WI38 (cell line): ENCODE results near the gene USP32.

Source experiments
- H3K4me3 ChIP-seq: 2 replicates; pipeline ENCODE4 v1.5.1; 2011; ENCODE audit warnings: low read depth, mild to moderate bottlenecking, control low read depth, low read length
- TF ChIP-seq, protein P1 (sequence below): IDR thresholded peaks from 2 replicates; pipeline ENCODE4 v1.5.1; 2012; ENCODE audit warnings: low read depth, mild to moderate bottlenecking, control low read depth, low read length

Gene USP32

DNA sequence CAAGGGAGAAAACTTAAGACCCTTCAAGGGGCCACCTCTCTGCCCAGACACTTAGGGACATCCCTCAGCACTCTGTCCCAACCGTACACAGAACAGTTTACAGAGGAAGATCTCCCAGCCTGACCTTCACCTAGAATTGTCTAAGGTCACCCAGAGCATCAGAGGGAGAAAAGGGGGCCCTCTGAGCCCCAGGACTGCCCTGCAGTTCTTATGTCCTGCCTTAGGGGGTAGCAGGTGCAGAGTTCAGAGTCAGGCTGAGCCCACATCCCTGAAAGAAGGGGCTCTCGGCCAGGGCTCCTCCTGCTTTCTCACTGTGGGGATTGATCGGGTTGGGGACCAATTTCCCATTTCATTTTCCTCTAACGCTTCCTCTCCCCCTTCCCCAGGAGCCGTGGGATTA lies 226.7 kb downstream of the USP32 start:
- TF ChIP-seq, protein P1, sequence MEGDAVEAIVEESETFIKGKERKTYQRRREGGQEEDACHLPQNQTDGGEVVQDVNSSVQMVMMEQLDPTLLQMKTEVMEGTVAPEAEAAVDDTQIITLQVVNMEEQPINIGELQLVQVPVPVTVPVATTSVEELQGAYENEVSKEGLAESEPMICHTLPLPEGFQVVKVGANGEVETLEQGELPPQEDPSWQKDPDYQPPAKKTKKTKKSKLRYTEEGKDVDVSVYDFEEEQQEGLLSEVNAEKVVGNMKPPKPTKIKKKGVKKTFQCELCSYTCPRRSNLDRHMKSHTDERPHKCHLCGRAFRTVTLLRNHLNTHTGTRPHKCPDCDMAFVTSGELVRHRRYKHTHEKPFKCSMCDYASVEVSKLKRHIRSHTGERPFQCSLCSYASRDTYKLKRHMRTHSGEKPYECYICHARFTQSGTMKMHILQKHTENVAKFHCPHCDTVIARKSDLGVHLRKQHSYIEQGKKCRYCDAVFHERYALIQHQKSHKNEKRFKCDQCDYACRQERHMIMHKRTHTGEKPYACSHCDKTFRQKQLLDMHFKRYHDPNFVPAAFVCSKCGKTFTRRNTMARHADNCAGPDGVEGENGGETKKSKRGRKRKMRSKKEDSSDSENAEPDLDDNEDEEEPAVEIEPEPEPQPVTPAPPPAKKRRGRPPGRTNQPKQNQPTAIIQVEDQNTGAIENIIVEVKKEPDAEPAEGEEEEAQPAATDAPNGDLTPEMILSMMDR = no peak
- no peak overlapping the region for H3K4me3 ChIP-seq

DNA sequence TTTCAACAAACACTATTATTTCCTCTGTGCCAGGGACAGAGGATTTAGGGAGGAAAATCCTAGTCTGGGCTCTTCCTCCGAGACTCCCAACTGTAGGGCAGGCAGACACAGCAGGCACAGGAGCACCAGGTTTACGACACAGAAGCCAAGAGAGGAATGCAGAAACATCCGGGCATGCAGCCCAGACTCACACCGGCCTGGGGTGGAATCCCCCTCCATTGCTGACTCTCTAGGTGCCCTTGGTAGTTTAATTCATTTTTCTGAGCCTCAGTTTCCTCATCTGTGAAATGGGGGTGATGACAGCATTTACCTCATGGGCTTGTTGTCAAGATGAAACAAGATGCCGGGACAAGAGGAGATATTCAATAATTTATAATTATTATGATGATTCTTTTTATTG lies 227.2 kb downstream of the USP32 start:
- TF ChIP-seq, protein P1 = no peak
- no peak overlapping the region for H3K4me3 ChIP-seq

DNA sequence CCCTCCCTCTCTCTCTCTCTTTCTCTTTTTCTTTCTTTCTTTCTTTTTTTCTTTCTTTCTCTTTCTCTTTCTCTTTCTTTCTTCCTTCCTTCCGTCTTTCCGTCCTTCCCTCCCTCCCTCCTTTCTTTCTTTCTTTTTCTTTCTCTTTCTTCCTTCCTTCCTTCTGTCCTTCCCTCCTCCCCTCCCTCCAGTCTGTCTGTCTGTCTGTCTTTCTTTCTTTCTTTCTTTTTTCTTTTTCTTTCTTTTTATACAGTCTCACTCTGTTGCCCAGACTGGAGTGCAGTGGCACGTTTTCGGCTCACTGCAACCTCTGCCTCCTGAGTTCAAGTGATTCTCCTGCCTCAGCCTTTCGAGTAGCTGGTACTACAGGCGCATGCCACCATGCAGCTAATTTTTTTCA lies 227.8 kb downstream of the USP32 start:
- no peak overlapping the region for H3K4me3 ChIP-seq
- TF ChIP-seq, protein P1 = no peak

DNA sequence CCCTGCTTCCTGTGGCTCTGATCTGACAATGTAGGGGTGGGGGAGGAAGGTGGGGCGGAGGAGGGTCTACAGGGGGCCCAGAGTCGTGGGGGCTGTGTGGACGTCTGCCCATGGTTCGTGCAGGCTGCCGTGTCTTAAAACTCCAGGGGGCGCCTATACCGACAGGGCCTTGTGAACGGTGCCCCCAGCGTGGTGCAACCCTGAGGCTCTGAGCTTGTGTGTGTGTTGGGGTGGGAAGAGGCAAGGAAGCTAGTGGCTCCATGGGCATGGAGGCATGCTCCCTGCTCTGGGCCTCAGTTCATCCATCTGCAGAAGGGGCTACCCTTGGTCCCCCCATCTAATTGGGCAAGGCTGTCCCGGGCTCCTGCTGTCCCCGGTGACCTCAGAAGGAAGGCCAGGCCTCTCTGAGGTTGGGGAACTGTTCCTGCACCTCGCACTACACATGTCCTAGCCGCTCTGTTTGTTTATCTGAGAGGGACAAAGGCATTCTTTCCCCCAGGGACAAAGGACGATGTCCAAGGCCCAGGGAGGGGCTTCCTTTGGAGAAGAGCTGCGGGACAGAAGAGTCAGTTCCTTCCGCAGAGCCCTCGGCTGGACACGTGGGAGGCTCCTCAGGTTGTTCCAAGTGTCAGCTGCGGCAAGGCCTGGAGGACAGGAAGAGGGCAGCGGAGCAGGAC lies 228.7 kb downstream of the USP32 start:
- TF ChIP-seq, protein P1 = peak; percentile 1; the same call in 1 of the 2 replicates
- no peak overlapping the region for H3K4me3 ChIP-seq

DNA sequence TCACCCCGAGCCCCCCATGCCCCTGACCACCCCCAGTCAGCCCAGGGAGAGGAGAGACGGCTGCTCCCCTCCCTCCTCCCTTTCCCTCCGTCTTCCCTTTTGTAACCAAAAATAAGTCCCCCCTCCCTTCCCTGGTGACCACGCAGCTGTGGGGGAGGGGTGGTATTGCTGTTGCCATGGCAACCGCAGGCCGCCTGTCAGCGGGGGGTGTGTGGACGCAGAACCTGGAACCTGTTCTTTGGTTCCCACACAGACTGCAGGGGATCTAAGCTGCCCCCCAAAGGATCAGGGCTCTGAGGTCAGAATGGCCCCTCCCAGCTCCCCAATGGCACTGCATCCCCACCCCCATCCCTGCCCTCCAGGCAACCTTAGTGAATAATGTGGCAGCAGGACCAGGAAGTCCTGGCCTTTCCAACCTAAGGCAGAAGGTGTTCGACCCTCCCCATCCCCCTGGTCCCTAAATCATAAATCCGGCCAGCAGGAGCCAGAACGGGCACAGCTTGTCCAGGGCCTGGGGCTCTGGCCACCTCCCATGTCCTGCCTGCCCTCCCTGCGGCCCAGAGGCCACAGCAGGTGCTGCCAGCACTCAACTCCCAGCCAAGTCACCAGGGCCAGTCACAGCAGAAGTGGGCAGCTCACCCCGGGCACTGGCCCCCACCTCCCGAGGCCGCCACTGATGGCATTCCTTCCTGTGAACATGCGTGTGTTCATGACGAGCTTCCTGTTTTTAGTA lies 230.2 kb downstream of the USP32 start:
- H3K4me3 ChIP-seq = no peak overlapping the region
- TF ChIP-seq, protein P1 = no peak

DNA sequence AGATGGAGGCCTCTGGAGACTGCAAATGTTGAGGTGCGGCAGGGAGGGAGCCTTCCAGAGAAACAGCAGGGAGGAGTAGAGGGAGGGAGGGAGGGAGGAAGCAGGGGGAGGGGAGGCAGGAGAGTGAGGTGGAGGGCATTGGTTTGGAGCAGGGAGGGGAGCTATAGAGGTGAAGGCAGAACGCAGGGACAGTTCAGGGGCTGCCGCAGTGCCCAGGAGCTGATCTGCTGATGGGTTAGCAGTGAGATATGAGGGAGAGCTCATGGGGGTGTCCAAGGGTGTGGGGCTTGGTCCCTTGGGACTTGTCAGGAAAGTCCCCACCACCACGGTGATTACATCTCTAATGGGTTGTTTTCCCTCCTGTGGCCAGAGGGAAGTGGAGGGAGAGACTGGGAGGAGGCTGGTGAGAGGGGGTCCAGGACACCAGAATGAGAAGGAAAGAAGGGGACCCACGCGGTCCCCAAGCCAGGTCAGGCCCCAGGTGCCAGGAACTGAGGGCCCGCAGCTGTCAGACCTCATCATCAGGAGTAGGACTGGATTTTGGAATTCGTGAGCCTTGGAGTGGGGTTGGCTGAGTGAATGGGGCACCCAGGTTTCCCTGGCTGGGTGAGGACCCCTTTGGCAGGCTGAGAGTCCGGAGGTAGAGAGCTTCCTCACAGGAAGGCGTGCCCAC lies 231.0 kb downstream of the USP32 start:
- H3K4me3 ChIP-seq = no peak overlapping the region
- TF ChIP-seq, protein P1 = no peak

DNA sequence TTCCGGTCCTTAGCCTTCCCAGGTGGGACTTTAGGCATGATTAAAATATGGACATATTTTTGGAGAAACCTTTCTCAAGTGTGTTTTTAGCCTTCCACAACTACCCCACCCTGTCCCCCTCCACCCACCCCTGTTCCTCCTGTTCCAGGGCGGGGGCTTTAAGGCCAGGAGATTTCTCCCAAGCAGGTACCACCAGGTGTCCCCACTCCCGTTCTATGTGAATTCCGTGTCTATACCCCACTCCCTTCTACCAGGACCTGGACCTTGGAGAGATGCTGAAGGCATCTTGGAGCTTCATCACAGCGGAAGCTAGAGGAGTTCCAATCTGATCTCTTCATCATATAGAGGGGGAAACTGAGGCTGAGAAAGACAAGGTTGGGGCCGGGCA lies 232.5 kb downstream of the USP32 start:
- TF ChIP-seq, protein P1 = no peak
- no peak overlapping the region for H3K4me3 ChIP-seq
